NK-92 treated with Interleukin-12 subunit alpha and Interleukin-12 subunit beta, amount 100 ng/mL, for 24 hours (cell line): Measurements from ENCODE around the gene SPATA32.
"Not testable (repeated sequence)": the region's sequence is repeated elsewhere in the genome, so short reads cannot be mapped to it uniquely, and the experiment has no call there.

Source experiments
- DNase-seq: peaks from one replicate; lab custom pipeline; 2025; lab: John Stamatoyannopoulos, UW

Gene SPATA32

GRCh38 chr17:45270828-45271418 is 9.0 kb upstream of the SPATA32 start:
- DNase-seq = no peak

- no peak for DNase-seq
These were observed 8.0 kb upstream of the SPATA32 start for GRCh38 chr17:45269912-45270311.

DNA sequence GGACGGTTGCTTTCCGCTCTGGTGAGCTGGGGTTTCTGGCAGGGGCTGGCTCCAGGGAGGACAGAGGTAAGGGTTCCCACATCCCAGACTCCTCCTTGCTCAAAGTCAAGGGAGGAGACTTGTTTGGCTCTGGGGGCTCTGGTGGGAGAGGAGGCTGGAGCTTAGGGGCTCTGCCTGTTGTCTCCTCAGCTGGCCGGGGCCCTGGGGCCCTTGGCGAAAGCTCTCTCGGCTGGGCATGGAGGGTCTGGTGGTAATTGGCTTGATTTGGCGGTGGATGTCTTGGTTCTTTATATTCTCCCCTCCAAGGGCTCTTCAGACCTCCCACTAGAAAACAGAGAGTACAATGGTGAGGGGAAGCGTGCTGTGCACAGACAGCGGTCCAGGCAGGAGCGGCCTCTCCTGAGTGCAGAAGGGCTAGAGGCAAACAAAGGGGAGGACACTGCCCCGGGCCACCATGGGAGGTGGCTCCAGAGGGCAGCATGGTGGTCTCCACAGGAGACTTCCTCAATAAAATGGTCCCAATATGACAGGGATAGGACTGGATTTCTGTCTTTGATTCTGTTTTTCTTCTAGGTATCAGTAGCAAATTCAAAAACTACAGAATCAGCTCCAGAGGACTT is 5.7 kb upstream of the SPATA32 start:
- DNase-seq = no peak

- no peak for DNase-seq
These were observed 4.6 kb upstream of the SPATA32 start for GRCh38 chr17:45266372-45266926.

- DNase-seq = no peak
These were observed 3.9 kb upstream of the SPATA32 start for GRCh38 chr17:45265821-45266220.

- no peak for DNase-seq
These were observed 3.1 kb upstream of the SPATA32 start for GRCh38 chr17:45264988-45265387.

GRCh38 chr17:45264430-45264829 is 2.5 kb upstream of the SPATA32 start:
- no peak for DNase-seq

DNA sequence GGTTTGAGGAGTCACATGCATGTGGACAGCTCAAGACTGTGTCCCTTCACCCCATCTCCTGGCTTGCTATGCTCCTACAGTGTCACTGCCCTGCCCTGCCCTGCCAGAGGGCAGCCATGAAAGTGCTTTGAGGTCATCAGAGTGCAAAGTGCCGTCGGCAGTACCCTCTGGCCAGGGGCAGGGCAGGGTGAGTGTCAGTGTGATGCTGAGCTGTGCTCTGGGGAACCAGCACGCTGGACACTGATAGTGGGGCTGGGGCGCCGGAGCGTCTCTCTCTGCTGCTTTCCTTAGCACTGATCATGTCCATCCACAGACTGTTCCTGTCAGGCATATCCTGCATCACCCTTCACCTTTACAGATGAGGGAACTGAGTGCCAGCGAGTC is 1.6 kb upstream of the SPATA32 start:
- no peak for DNase-seq

DNA sequence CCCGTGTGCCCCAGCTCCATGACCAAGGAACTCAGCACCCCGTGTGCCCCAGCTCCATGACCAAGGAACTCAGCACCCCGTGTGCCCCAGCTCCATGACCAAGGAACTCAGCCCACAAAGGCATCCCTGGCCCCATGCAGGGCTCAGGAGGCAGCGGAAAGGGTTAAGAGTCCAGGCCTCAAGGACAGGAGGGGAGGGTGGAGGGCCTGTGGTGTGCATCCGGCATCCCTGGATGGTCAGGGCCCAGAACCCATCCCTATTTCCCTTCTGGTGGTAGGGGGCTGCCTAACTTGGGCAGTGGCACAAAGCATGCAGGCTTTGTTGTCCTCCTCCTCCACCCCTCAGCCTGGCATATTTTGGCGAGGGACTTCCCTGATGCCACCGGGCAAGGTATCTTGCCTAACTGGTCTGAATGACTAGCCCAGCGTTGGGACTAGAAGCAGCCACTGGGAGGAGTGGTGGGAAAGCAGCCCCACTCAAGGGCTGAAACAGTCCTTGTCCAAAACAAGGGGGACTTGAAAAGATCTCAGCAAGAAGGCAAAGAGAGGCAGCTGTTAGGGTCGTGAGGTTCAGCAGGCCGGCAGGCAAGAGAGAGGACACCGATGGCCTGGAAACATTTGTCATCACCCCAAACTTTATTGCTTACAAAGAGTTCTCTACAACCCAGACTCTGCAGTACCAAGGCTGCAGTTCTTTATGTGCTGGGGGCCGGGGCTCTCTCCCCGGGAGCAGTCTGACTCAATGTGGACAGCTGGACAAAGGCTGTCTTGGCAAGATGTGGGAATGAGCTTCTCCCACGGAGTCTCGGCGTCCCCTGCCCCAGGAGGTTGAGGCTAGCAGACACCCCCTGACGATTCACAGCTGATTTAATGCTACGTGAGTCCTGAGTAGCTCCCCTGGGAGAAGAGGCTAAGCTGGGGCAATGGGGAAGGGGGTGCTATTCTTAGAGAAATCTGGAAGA is 902 bp upstream of the SPATA32 start:
- DNase-seq = no peak

- DNase-seq = no peak
These were observed 1.6 kb downstream of the SPATA32 start for GRCh38 chr17:45260204-45260783.

DNA sequence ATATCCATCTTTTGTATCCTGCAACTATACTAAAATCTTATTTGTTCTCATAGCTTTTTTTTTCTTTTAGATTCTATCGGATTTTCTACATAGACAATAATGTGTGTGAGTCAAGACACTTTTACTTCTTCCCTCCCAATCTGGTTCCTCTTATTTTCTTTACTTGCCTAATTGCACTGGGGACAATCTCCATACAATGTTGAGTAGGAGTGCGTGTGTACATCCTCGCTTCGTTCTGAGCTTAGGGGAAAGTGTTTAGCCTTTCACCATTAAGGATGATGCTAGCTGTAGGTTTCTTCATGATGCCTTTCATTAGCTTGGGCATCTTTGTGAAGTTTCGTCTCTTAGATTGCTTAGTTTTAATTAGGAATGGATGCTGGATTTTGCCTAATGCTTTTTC is 2.9 kb downstream of the SPATA32 start:
- DNase-seq = no peak

GRCh38 chr17:45257115-45257514 is 4.8 kb downstream of the SPATA32 start:
- no peak for DNase-seq

DNA sequence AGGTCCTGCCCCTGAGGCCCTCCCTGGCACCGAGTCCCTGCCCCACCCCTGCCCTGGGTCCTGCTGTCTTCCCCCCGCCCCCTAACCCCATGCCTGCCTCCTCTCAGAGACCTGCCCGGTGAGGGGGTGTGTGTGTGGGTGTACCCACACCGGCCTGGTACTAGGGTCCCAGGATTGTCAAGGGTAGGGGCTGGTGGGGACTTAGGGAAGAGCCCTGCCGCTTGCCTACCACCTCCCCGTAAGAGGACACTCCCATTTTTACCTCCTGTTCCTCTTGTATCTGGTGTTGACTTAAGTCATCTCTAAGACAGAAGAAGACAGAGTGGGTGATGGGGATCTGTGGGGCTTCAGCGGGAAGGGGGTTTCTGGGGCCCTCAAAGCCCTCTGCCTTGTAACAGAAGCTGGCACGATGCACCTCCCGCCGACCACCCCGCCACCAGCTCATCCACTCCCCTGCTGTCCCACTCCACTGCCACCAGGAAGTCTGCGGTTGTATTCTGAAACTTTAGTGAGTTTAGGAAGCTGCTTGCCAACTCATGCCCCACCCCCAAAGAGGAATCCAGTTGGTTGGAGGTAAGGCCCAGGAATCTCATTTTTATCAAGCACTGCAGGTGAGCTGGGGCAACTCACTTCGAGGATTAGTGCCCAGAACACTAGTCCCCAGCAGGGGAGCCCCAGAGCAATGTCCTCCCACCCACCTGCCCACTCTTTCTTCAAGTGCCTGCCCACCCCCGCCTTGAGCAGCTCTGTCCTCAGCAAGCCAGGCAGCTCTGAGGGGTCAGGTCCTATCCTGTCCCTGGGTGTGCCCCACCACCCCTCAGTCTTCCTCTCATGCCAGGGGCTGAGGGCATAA is 5.6 kb downstream of the SPATA32 start:
- DNase-seq = no peak

GRCh38 chr17:45255358-45255757 is 6.5 kb downstream of the SPATA32 start:
- DNase-seq = no peak

DNA sequence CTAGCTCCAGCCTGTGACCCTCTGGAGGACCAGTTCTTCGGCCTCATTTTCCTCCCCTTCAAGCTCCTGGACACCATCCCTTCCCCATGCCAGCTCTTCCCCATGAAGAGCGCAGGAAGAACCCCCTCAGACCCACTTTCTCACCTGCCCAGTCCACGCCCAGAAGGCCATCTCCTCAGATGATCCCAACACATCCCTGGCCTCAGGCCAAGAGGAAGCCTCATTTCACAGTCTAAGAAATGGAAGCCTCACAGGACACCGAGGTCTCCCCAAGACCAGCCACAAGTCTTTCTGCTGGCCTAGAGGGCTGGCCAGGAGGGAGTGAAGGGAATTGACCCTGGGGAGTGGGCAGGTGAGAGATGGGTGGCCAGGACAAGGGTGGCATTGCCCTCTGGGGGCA is 8.0 kb downstream of the SPATA32 start:
- no peak for DNase-seq

- not testable (repeated sequence) for DNase-seq
These were observed 8.7 kb downstream of the SPATA32 start for GRCh38 chr17:45253237-45253636.

- DNase-seq = no peak
These were observed 10.0 kb downstream of the SPATA32 start for GRCh38 chr17:45251931-45252330.

GRCh38 chr17:45248132-45248957 is 13.5 kb downstream of the SPATA32 start:
- DNase-seq = peak; percentile 52

DNA sequence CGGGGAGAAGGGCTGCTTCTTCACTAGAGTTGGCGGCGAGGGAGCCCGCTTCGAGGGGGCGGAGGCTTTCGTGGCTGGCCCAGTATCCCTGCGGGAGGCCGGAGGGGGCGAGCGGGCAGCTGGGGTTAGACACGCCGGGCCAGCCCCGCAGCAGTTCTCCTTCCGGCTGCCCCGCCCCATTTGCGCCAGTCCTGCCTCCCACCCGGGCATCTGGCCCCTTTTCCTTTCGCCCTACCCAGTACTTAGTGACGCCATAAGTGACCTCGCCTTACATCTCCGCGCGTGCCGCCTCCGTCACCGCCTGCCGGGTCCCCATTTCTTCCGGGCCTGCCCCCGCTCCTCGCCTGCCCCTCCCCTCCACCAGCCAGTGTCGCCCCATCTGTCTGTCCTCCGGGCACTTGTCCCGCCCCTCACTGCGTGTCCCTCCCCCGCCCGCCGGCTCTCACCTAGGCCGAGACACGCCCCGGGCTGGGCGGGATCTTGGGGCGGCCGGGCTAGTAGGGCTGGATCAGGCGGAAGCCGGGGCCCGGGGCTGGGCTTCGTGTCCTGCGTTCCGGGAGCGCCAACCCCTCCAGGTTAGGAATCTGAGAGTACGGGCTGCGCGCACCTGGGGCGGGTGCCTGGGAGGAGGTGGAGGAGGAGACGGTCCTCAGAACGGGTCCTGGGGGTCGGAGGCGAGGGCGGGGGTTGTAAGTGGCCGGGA is 14.3 kb downstream of the SPATA32 start:
- DNase-seq = peak; percentile 91
